H1 (cell line): ENCODE measurements around the gene ARHGAP8. TPM values are rescaled to one million over a fixed set of nuclear protein-coding genes. Genes with fewer than 3 reads are reported as not detected.

ENCODE experiments used
- CTCF ChIA-PET: fragments of 300-600 bp; sonication (Branson Sonifier 250); formaldehyde crosslinking; loops from one replicate; lab custom pipeline; 2021; ENCODE audit not compliant: partially characterized antibody; lab: Charles Lee
- POLR2A ChIA-PET: fragments of 300-600 bp; sonication (Branson Sonifier 250); formaldehyde crosslinking; loops from one replicate; lab custom pipeline; 2021; ENCODE audit warnings: inconsistent platforms; ENCODE audit not compliant: partially characterized antibody; lab: Charles Lee
- DNase-seq, 2 experiments: peaks; one replicate each; pipeline versions ENCODE4 v3.0.0 to v3.0.0-alpha.2; 2010 to 2022; ENCODE audit warnings: low spot score in 2 of 2, low read depth in 1 of 2, mixed read lengths in 1 of 2
- FAIRE-seq: peaks from 2 replicates; lab custom pipeline; 2011; peaks lifted over from hg19 to GRCh38; lab: Jason Lieb, UNC
- H2AFZ ChIP-seq: 2 replicates; pipeline ENCODE4 v1.8.1; 2012; ENCODE audit warnings: low read length, inconsistent platforms
- H2AK5ac ChIP-seq: 2 replicates; pipeline ENCODE4 v1.6.1; 2013; ENCODE audit warnings: low read depth, low read length
- H2BK120ac ChIP-seq: replicated peaks from 2 replicates; pipeline ENCODE3; 2013; ENCODE audit warnings: low read depth, low read length, inconsistent platforms
- H2BK12ac ChIP-seq: 2 replicates; pipeline ENCODE4 v1.6.1; 2013; ENCODE audit warnings: low read depth, low read length
- H2BK15ac ChIP-seq: 2 replicates; pipeline ENCODE4 v1.6.1; 2013; ENCODE audit warnings: low read length
- H2BK20ac ChIP-seq: 2 replicates; pipeline ENCODE4 v1.6.1; 2013; ENCODE audit warnings: low read length
- H2BK5ac ChIP-seq: 2 replicates; pipeline ENCODE4 v1.6.1; 2013; ENCODE audit warnings: low read depth, low read length
- H3K14ac ChIP-seq: 2 replicates; pipeline ENCODE4 v1.6.1; 2013; ENCODE audit warnings: inconsistent platforms; ENCODE audit not compliant: insufficient read length
- H3K18ac ChIP-seq: 2 replicates; pipeline ENCODE4 v1.6.1; 2013; ENCODE audit warnings: low read length; ENCODE audit errors: extremely low read depth
- H3K23ac ChIP-seq: 2 replicates; pipeline ENCODE4 v1.6.1; 2013; ENCODE audit warnings: inconsistent platforms; ENCODE audit not compliant: insufficient read length
- H3K23me2 ChIP-seq: 2 replicates; pipeline ENCODE4 v1.6.1; 2013; ENCODE audit warnings: low read depth, low read length
- H3K27ac ChIP-seq: 2 replicates; pipeline ENCODE4 v1.6.1; 2011; ENCODE audit warnings: low read depth, low read length, inconsistent platforms
- H3K27me3 ChIP-seq, 4 experiments: replicated peaks in 1 of 4; 1 replicate in 1 of 4; 2 replicates in 3 of 4; pipeline versions ENCODE4 v1.6.1 to v1.8.1; 2011 to 2013; ENCODE audit warnings: low read length in 3 of 4, mild to moderate bottlenecking in 3 of 4, inconsistent platforms in 2 of 4, mixed read lengths in 2 of 4, moderate library complexity in 1 of 4; ENCODE audit not compliant: control insufficient read depth in 3 of 4, insufficient read depth in 3 of 4; ENCODE audit errors: extremely low read depth in 1 of 4
- H3K36me3 ChIP-seq, 4 experiments: 2 replicates each; pipeline versions ENCODE4 v1.6.1 to v1.8.1; 2011 to 2013; ENCODE audit warnings: mild to moderate bottlenecking in 4 of 4, low read length in 3 of 4, moderate library complexity in 2 of 4, control low read depth in 1 of 4, inconsistent platforms in 1 of 4; ENCODE audit not compliant: insufficient read depth in 4 of 4, control insufficient read depth in 2 of 4
- H3K4ac ChIP-seq: replicated peaks from 2 replicates; pipeline ENCODE3; 2013; ENCODE audit warnings: low read length, low read depth, mixed read lengths, inconsistent platforms; ENCODE audit not compliant: insufficient read length
- H3K4me1 ChIP-seq, 4 experiments: replicated peaks in 1 of 4; 1 replicate in 1 of 4; 2 replicates in 3 of 4; pipeline versions ENCODE4 v1.6.1 to v1.8.1; 2011 to 2013; ENCODE audit warnings: low read length in 3 of 4, inconsistent platforms in 2 of 4, mixed read lengths in 1 of 4; ENCODE audit not compliant: insufficient read depth in 4 of 4, control insufficient read depth in 3 of 4
- H3K4me2 ChIP-seq, 2 experiments: 2 replicates each; pipeline versions ENCODE4 v1.6.1 to v1.8.1; 2011 to 2013; ENCODE audit warnings: low read depth in 2 of 2, low read length in 2 of 2, control low read depth in 1 of 2, inconsistent platforms in 1 of 2, mild to moderate bottlenecking in 1 of 2; ENCODE audit not compliant: insufficient read depth in 1 of 2
- H3K4me3 ChIP-seq, 4 experiments: fragments of 200-600, 300-600 bp in 1 of 4; sonication (generic), shearing (Covaris generic), sonication (Bioruptor Twin) in 1 of 4; 2 replicates each; pipeline versions ENCODE4 v1.5.1 to v1.8.1; 2011 to 2016; ENCODE audit warnings: low read length in 4 of 4, low read depth in 3 of 4, control low read depth in 2 of 4, inconsistent platforms in 2 of 4, mild to moderate bottlenecking in 2 of 4, mixed read lengths in 1 of 4, moderate library complexity in 1 of 4; ENCODE audit not compliant: insufficient read depth in 2 of 4; ENCODE audit errors: extremely low read depth in 1 of 4
- H3K56ac ChIP-seq: replicated peaks from 2 replicates; pipeline ENCODE3; 2013; ENCODE audit warnings: low read depth, mild to moderate bottlenecking, mixed read lengths, low read length, inconsistent platforms; ENCODE audit not compliant: insufficient read length
- H3K79me1 ChIP-seq: 2 replicates; pipeline ENCODE4 v1.6.1; 2013; ENCODE audit warnings: low read depth, low read length, control low read depth
- H3K79me2 ChIP-seq, 2 experiments: 2 replicates each; pipeline versions ENCODE4 v1.6.1 to v1.8.1; 2012 to 2013; ENCODE audit warnings: low read length in 2 of 2, mild to moderate bottlenecking in 2 of 2, inconsistent platforms in 1 of 2; ENCODE audit not compliant: insufficient read depth in 2 of 2, control insufficient read depth in 1 of 2
- H3K9ac ChIP-seq, 4 experiments: replicated peaks in 1 of 4; 1 replicate in 1 of 4; 2 replicates in 3 of 4; pipeline versions ENCODE4 v1.6.1 to v1.8.1; 2011 to 2013; ENCODE audit warnings: low read depth in 3 of 4, low read length in 3 of 4, control low read depth in 2 of 4, mild to moderate bottlenecking in 2 of 4, moderate library complexity in 2 of 4, inconsistent platforms in 1 of 4; ENCODE audit errors: extremely low read depth in 1 of 4
- H3K9me3 ChIP-seq, 2 experiments: 2 replicates each; pipeline versions ENCODE4 v1.6.1 to v1.8.1; 2012 to 2013; ENCODE audit warnings: mild to moderate bottlenecking in 2 of 2, moderate library complexity in 2 of 2, control low read depth in 1 of 2, inconsistent platforms in 1 of 2, low read depth in 1 of 2, low read length in 1 of 2, mixed read lengths in 1 of 2; ENCODE audit not compliant: insufficient read depth in 2 of 2
- H4K20me1 ChIP-seq, 2 experiments: replicated peaks in 1 of 2; 2 replicates each; pipeline versions ENCODE3 to v1.8.1; 2011 to 2013; ENCODE audit warnings: inconsistent platforms in 2 of 2, low read length in 2 of 2, mild to moderate bottlenecking in 1 of 2; ENCODE audit not compliant: insufficient read depth in 2 of 2, control insufficient read depth in 1 of 2
- H4K5ac ChIP-seq: 2 replicates; pipeline ENCODE4 v1.6.1; 2013; ENCODE audit warnings: low read length, low read depth, mixed read lengths, inconsistent platforms; ENCODE audit not compliant: insufficient read length
- H4K8ac ChIP-seq: 2 replicates; pipeline ENCODE4 v1.8.0; 2013; ENCODE audit warnings: mild to moderate bottlenecking, moderate library complexity, low read length, inconsistent platforms; ENCODE audit not compliant: insufficient read depth; ENCODE audit errors: extremely low read depth
- H4K91ac ChIP-seq: replicated peaks from 2 replicates; pipeline ENCODE3; 2013; ENCODE audit warnings: low read length, mixed read lengths, inconsistent platforms; ENCODE audit not compliant: insufficient read length
- BCL11A ChIP-seq, 2 experiments: IDR thresholded peaks; one replicate each; pipeline ENCODE4 v1.6.1; 2011; ENCODE audit warnings: low read depth in 2 of 2, low read length in 2 of 2, mild to moderate bottlenecking in 2 of 2
- CBX5 ChIP-seq: fragments of 300-800, 300-1000 bp; sonication (generic); IDR thresholded peaks from 2 replicates; pipeline ENCODE4 v1.7.1; 2016; ENCODE audit warnings: antibody characterized with exemption, low read length, low read depth
- EP300 ChIP-seq, 2 experiments: IDR thresholded peaks; 1 replicate in 1 of 2; 2 replicates in 1 of 2; pipeline ENCODE4 v1.6.1; 2011 to 2012; ENCODE audit warnings: low read depth in 2 of 2, low read length in 2 of 2, mild to moderate bottlenecking in 2 of 2, borderline replicate concordance in 1 of 2, inconsistent platforms in 1 of 2, moderate library complexity in 1 of 2
- RFX5 ChIP-seq: IDR thresholded peaks from 2 replicates; pipeline ENCODE4 v1.6.1; 2011; ENCODE audit warnings: low read depth, low read length, improper control_type of control experiment, borderline replicate concordance
- SP4 ChIP-seq: IDR thresholded peaks from 2 replicates; pipeline ENCODE4 v1.6.1; 2012; ENCODE audit warnings: low read length, inconsistent platforms
- SRF ChIP-seq: IDR thresholded peaks from 2 replicates; pipeline ENCODE4 v1.6.1; 2011; ENCODE audit warnings: mild to moderate bottlenecking, low read depth, low read length, moderate library complexity
- ZNF274 ChIP-seq: IDR thresholded peaks from 2 replicates; pipeline ENCODE4 v1.7.0; 2012; ENCODE audit warnings: low read length, borderline replicate concordance; ENCODE audit errors: extremely low read depth
- WGBS, 2 experiments: shearing (Covaris generic) in 1 of 2; methylation state at CpG; one replicate each; pipeline versions ENCODE4 v1.1.6 to v1.1.7; 2013 to 2015; ENCODE audit warnings: low lambda C conversion rate in 2 of 2, mixed read lengths in 2 of 2, inconsistent platforms in 1 of 2, low coverage in 1 of 2, missing lambda C conversion rate in 1 of 2; ENCODE audit not compliant: insufficient replicate concordance in 2 of 2, insufficient coverage in 1 of 2, insufficient read length in 1 of 2; ENCODE audit errors: extremely low coverage in 1 of 2, missing lambda C conversion rate in 1 of 2; 5-methylcytosine and 5-hydroxymethylcytosine counted together
- polyA plus RNA-seq, 7 experiments: library from polyadenylated mRNA; depleted of rRNA in 3 of 7; stranded (reverse) in 5 of 7; unstranded in 2 of 7; fragments of >200 nt in 5 of 7; fragments of 200-250 nt in 2 of 7; gene quantifications; 1 replicate in 5 of 7; 2 replicates in 1 of 7; 4 replicates in 1 of 7; pipeline versions ENCODE4 v1.2.1 to v1.2.3, GENCODE V29; 2011 to 2013; ENCODE audit warnings: missing spikeins in 2 of 7, mixed read lengths in 2 of 7
- total RNA-seq: library from RNA; stranded (reverse); fragmentation: NEBNext Ultra II Directional; extraction: Animal tissue kit (Norgen Biotek cat#: 25700); gene quantifications from 2 replicates; pipeline ENCODE4 v1.2.1, GENCODE V29; 2021
- TF ChIP-seq, protein P1 (sequence below): IDR thresholded peaks from 2 replicates; pipeline ENCODE4 v1.6.1; 2012; ENCODE audit warnings: inconsistent platforms
- TF ChIP-seq, protein P2 (sequence below): IDR thresholded peaks from 2 replicates; pipeline ENCODE4 v1.6.1; 2012; ENCODE audit warnings: low read length, inconsistent platforms

The ARHGAP8 gene
- total and polyA plus RNA-seq, 2 of the 8 experiments (the other 6 are each of a cell fraction or from before 2014, with no cell fraction given), result 35.6 to 47.7 TPM

DNA sequence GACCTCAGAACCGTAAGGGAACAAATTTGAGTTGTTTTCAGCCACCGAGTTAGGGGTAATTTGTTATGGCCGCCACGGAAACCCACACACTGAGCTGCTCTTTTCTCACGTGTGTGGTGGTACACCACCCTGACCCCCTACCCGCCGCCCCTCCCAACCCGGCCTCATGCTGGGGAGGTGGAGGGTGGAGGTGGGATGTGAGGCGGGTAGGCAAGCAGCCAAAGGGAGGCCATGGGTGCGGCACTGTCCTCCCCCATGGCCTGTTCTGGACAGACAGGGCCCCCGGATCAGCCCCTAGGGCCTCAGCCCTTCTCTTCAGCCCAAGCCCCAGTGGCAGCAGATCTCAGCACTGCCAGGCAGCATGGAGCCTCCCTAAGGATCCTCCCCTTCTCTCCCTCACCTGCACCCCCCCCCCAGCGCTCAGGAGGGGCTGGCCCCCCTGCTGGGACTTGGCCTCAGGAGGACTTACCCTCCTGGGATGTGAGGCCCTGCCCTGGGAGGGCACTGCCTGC is 42.4 kb upstream of the ARHGAP8 start:
- Histone ChIP-seq H2AK5ac (no peak overlapping the region), H2BK20ac (no peak overlapping the region), H3K23me2 (no peaks in the 10 kb centered on the region), H4K5ac (no peak overlapping the region), H3K14ac (no peak overlapping the region), H4K8ac (no peak overlapping the region), H3K36me3 (no peaks in the 10 kb centered on the region), H2BK15ac (no peak overlapping the region), H2BK120ac (no peak overlapping the region), H3K27me3 (no peaks in the 10 kb centered on the region), H3K9me3 (no peaks in the 10 kb centered on the region), H3K4ac (no peak overlapping the region), H2AFZ (no peak overlapping the region), H3K23ac (no peak overlapping the region), H3K4me2 (no peak overlapping the region), H3K9ac (no peak overlapping the region), H2BK5ac (no peak overlapping the region), H2BK12ac (no peak overlapping the region), H3K79me2 (no peaks in the 10 kb centered on the region), H4K20me1 (peaks cover 4 to 9% of the 10 kb centered on the region in 2 experiments), H3K27ac (no peak overlapping the region), H3K56ac (no peak overlapping the region), H3K79me1 (no peaks in the 10 kb centered on the region; the same call in 1 of the 2 replicates), H3K4me3 (no peak overlapping the region), H3K18ac (0 out of 2 replicates have a peak overlapping the region, but pooled peaks have one; percentile 24), H3K4me1 (peaks cover 0 to 4% (median 0%) of the 10 kb centered on the region in 4 experiments; a peak in 3 of 7 replicates), H4K91ac (no peak overlapping the region)
- WGBS, 2 experiments, result 98% methylated on average over 11 of the region's 12 CpGs; no CpG with 5 or more reads in 1 of the 2 experiments
- TF ChIP-seq CBX5, result no peak
- TF ChIP-seq, protein P1, sequence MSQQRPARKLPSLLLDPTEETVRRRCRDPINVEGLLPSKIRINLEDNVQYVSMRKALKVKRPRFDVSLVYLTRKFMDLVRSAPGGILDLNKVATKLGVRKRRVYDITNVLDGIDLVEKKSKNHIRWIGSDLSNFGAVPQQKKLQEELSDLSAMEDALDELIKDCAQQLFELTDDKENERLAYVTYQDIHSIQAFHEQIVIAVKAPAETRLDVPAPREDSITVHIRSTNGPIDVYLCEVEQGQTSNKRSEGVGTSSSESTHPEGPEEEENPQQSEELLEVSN, result no peak
- TF ChIP-seq BCL11A (IDR thresholded peaks at IDR 0.05; ENCODE audit: low read depth in 2 of 2, low read length in 2 of 2), result no peak
- TF ChIP-seq EP300 (IDR thresholded peaks at IDR 0.05; ENCODE audit: borderline replicate concordance in 1 of 2, low read depth in 2 of 2, low read length in 2 of 2), result no peak
- no peak for TF ChIP-seq SRF
- TF ChIP-seq RFX5, result no peak
- TF ChIP-seq SP4, result no peak
- no peak for TF ChIP-seq ZNF274
- TF ChIP-seq, protein P2, sequence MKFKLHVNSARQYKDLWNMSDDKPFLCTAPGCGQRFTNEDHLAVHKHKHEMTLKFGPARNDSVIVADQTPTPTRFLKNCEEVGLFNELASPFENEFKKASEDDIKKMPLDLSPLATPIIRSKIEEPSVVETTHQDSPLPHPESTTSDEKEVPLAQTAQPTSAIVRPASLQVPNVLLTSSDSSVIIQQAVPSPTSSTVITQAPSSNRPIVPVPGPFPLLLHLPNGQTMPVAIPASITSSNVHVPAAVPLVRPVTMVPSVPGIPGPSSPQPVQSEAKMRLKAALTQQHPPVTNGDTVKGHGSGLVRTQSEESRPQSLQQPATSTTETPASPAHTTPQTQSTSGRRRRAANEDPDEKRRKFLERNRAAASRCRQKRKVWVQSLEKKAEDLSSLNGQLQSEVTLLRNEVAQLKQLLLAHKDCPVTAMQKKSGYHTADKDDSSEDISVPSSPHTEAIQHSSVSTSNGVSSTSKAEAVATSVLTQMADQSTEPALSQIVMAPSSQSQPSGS, result no peak
- POLR2A ChIA-PET, result no interaction called here
- FAIRE-seq, result no peak
- DNase-seq, result no peak
- CTCF ChIA-PET, result interaction anchor here (9.8 kb wide), 1 partner anchor 23 kb away, joined by 80 read pairs; no protein-coding TSS in a partner anchor
